ENCODE measurements around the gene USP11.
A peak's percentile ranks its signal among the peaks of the same experiment; 100 is the strongest.

Gene USP11

DNA sequence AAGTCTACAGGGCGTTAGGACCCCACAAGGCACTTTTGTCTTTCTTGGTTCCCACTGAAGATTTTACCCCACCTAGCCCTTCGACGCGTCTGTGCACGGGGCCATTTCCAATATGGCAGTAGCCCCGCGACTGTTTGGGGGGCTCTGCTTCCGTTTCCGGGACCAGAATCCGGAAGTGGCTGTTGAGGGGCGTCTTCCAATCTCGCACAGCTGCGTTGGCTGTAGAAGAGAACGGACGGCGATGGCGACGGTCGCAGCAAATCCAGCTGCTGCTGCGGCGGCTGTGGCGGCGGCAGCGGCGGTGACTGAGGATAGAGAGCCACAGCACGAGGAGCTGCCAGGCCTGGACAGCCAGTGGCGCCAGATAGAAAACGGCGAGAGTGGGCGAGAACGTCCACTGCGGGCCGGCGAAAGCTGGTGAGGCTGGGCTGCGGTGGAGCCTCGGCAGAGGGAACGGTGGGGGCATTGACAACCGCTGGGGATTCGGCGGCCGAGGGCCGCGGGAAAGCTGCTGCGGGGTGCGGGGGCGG, at the start of gene USP11:
Gene USP11 (plus strand): TSS at position 207 of the 530 bp plus-strand sequence. CDS start 35 bp downstream, at position 242.
- peak in 1 of 2 experiments; percentile 34 for DNase-seq (ENCODE audit: low read depth in 2 of 2)

- no peak for DNase-seq (ENCODE audit: low read depth in 2 of 2)
Measured at GRCh38 chrX:47184486-47184885, 48.3 kb upstream of the USP11 start.

- DNase-seq (ENCODE audit: low read depth in 2 of 2) = no peak
Measured at GRCh38 chrX:47185241-47185640, 47.6 kb upstream of the USP11 start.

- no peak for DNase-seq (ENCODE audit: low read depth in 2 of 2)
Measured at GRCh38 chrX:47186096-47186740, 46.6 kb upstream of the USP11 start.

DNA sequence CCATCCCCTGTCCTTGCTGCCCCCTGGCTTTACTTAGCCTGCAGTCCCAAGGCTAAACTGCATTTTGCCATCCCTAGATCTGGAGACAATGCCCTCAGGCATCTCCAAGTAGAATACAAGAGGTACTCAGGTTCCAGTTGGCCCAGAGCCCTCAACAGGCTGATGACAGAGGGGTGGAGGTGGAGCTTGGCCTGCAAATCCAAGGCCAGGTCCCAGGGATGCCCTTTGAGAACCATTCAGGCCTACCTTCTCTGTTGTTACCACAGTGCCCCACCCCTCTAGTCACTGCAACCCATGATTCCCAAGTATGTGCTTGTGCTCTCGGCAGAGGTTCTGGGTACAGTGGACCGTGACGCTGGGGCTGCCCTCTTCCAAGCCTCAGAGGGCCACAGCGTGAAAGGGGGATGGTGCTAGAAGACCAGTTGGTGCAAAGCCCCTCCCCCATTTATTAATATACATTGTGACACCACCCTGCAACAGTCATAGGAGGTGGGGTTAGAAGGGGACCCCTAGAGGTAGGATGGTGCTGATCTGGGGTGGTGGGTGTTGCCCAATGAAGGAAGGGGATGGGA, 45.6 kb upstream of the USP11 start:
- no peak for DNase-seq (ENCODE audit: low read depth in 2 of 2)

DNA sequence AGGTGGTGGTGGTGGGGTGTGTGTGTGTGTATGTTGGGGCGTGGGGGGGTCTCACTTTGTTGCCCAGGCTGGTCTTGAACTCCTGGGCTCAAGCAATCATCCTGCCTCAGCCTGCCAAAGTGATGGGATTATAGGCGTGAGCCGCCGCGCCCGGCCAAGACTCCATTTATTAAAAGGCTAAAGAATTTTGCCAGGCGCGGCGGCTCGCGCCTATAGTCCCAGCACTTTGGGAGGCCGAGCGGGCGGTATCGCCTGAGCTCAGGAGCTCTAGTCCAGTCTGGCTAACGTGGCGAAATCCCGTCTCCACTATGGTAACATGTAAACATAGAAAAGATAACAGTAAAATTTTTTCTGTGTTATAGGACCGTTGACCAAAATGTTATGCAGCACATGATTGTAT, 42.9 kb upstream of the USP11 start:
- DNase-seq (ENCODE audit: low read depth in 2 of 2) = no peak

- peak; percentile 81 to 83 for DNase-seq (ENCODE audit: low read depth in 2 of 2)
Measured at GRCh38 chrX:47190445-47191269, 42.2 kb upstream of the USP11 start.

DNA sequence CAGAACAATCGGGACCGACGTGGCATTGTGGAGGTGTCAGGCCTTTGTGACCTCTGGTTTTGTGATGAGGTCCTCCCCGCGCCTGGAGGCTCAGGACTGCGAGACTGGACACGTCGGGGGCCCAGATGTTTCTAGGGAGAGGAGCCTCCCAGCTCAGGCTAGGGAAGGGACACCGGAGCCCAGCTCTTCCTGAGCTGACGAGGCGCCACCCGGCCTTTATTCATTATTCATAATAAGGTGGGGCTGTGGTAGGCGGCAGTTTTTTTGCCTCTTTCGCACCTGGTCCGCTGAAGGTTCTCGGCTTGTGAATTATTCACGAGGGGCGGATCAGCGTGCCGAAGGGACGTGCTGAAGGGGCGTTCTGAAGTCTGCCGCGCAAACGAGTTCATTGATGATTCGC, 41.5 kb upstream of the USP11 start:
- no peak for DNase-seq (ENCODE audit: low read depth in 2 of 2)

DNA sequence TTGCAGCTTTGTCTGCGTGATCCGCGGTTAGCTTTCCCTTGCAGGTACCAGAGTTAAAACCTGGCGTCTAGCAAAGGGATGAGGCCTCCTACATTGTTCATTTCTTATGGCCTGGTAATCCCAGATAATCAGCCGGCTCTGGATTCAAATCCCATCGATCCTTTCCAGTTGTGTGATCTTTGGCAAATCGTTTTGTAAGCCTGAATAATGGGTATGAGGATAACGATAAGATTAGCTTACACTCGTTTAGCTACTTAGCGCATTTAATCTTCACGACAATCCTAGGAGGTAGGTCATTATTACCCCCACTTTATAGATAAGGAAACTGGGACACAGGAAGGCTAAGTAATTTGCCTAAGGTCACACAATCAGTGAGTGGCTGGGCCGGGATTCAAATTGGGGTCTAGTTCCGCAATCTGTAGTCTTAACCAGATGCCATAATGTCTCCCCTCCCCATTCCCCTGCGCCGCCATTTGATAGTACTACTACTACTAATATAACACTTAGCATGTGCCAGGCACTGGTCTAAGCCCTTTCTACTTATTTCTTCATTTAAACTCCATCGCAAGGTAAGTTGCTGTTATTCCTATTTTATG, 40.9 kb upstream of the USP11 start:
- DNase-seq (ENCODE audit: low read depth in 2 of 2) = no peak

DNA sequence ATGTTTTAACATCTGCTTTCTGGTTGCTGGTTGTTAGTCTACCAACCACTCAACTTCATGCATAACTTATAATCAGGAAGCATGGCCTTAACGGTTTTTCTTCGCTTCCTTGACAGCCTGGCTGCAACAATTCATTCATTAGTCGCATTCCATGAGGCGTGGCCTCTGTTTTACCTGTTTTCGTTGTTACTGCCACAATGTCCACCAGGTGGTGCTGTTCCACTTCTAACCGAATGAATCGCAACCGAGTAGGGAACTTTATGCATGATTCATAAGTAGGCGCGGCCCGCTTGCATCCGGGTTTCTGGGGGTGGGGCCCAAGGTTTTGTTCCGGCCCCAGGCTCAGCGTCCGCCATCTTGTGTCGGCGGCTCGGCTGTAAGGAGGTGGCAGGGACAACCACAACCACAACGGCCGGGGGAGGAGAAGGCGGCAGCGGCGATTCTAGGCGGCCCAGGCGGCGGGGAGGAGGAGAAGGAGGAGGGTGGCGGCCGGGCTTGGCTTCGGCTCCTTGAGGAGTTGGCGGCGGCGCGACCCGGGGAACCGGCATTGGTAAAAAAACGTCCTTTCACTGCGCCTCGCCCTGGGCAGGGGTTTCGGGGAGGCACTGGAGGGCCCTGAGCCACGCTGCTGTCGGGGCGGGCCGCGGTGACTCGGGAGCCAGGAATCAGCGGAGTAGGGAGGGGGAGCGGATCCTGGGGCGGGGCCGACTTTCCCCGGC, 39.2 kb upstream of the USP11 start, which contains the start of gene UBA1:
Gene UBA1 (plus strand): TSS at position 355 of the 719 bp plus-strand sequence. CDS start 4,974 bp downstream, outside the sequence.
- peak; percentile 85 to 87 for DNase-seq (ENCODE audit: low read depth in 2 of 2)

- DNase-seq (ENCODE audit: low read depth in 2 of 2) = no peak
Measured at GRCh38 chrX:47194194-47194787, 38.5 kb upstream of the USP11 start.

DNA sequence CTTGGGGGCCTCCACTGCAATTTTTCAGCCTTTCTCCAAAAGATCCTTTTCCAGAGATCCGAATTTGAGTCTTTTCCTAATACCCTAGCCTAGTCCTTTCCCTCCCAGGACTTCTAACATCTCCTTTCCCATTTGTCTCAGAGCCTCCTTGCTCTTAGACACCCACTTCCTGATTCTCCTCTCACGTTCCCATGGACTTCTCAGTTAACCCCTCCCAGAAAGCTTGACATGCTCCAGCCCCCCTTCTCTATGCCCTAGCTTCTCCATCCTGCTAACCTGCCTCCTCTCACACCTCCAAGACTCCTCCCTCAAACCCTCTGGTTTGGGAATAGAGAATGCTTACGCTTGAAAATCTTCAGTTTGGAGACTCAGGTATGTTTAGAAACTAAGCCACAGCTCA, 36.7 kb upstream of the USP11 start:
- no peak for DNase-seq (ENCODE audit: low read depth in 2 of 2)

DNA sequence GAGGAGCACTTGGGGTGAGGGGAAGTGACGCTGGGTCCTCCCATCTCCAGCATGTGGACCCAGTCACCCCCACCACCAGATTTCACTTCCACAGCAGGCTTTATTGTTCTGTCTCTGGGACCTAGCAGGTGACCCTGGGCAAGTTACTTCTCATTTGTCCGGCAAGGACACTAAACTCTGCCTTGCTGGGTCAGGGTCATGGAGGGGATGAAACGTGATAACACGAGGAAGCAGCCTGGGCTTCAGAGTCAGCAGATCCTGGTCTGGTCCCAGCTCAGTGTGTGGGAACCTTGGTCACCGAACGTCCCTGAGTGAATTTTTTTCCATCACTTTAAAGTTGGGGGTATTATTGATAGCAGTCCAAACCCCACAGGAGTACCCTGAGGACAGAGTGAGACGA, 35.3 kb upstream of the USP11 start:
- DNase-seq (ENCODE audit: low read depth in 2 of 2) = no peak

- DNase-seq (ENCODE audit: low read depth in 2 of 2) = no peak
Measured at GRCh38 chrX:47198026-47198686, 34.7 kb upstream of the USP11 start.

DNA sequence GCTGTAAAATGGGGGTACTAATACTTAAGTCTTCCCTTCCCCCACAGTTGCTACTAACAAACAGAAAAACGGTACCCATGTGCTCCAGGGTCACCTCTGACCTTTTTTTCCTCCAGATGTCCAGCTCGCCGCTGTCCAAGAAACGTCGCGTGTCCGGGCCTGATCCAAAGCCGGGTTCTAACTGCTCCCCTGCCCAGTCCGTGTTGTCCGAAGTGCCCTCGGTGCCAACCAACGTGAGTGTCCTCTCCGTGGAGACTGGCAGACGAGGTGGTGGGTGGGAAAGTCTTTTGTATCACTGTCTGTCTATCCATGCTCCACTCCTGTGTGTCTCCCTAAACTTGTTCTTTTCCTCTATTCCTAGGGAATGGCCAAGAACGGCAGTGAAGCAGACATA, 34.1 kb upstream of the USP11 start:
- DNase-seq (ENCODE audit: low read depth in 2 of 2) = no peak

GRCh38 chrX:47199286-47199685, 33.5 kb upstream of the USP11 start:
- DNase-seq (ENCODE audit: low read depth in 2 of 2) = no peak

- no peak for DNase-seq (ENCODE audit: low read depth in 2 of 2)
Measured at GRCh38 chrX:47200385-47201150, 32.2 kb upstream of the USP11 start.

GRCh38 chrX:47201345-47201944, 31.4 kb upstream of the USP11 start:
- no peak for DNase-seq (ENCODE audit: low read depth in 2 of 2)

- DNase-seq (ENCODE audit: low read depth in 2 of 2) = no peak
Measured at GRCh38 chrX:47202316-47202715, 30.5 kb upstream of the USP11 start.
